SU-DHL-6 (cell line): ENCODE results near the gene FOLR3.
"Not testable (repeated sequence)": the region's sequence is repeated elsewhere in the genome, so short reads cannot be mapped to it uniquely, and the experiment has no call there.

ENCODE experiments used
- H2AFZ ChIP-seq: fragments of 200-600 bp; sonication (generic); 2 replicates; pipeline ENCODE4 v1.6.1; 2014; ENCODE audit warnings: low read depth, mild to moderate bottlenecking, moderate library complexity, mixed read lengths, antibody characterized with exemption, low read length; ENCODE audit not compliant: severe bottlenecking
- H3F3A ChIP-seq: fragments of 200-600 bp; shearing (Covaris generic); 2 replicates; pipeline ENCODE4 v1.6.0; 2016; ENCODE audit warnings: antibody characterized with exemption, mild to moderate bottlenecking; ENCODE audit not compliant: insufficient read depth
- H3K27ac ChIP-seq: fragments of 200-600 bp; sonication (generic); 2 replicates; pipeline ENCODE4 v1.5.1; 2016; ENCODE audit warnings: low read depth, mild to moderate bottlenecking, low read length, moderate library complexity, mixed read lengths
- H3K27me3 ChIP-seq: fragments of 200-600 bp; sonication (generic), shearing (Covaris generic); 2 replicates; pipeline ENCODE4 v1.6.0; 2014; ENCODE audit warnings: mild to moderate bottlenecking, low read length
- H3K36me3 ChIP-seq: fragments of 200-600 bp; sonication (generic); 2 replicates; pipeline ENCODE4 v1.6.1; 2014; ENCODE audit warnings: mild to moderate bottlenecking, low read length, mixed read lengths
- H3K4me2 ChIP-seq: fragments of 300-600, 200-600 bp; shearing (Covaris generic), sonication (generic); 2 replicates; pipeline ENCODE4 v1.6.0; 2014; ENCODE audit warnings: low read length, low read depth, mild to moderate bottlenecking; ENCODE audit not compliant: poor library complexity, severe bottlenecking
- H3K4me3 ChIP-seq: fragments of 200-600 bp; sonication (generic); 2 replicates; pipeline ENCODE4 v1.5.1; 2014; ENCODE audit warnings: antibody characterized with exemption, low read length, mild to moderate bottlenecking, mixed read lengths; ENCODE audit not compliant: insufficient read depth, poor library complexity, severe bottlenecking
- H3K79me2 ChIP-seq: fragments of 200-600 bp; sonication (generic); 2 replicates; pipeline ENCODE4 v1.6.1; 2014; ENCODE audit warnings: mild to moderate bottlenecking, low read length, moderate library complexity; ENCODE audit not compliant: insufficient read depth
- H3K9ac ChIP-seq: fragments of 200-600 bp; sonication (generic); 2 replicates; pipeline ENCODE4 v1.7.0; 2014; ENCODE audit warnings: mild to moderate bottlenecking, low read length
- H3K9me2 ChIP-seq: fragments of 200-600 bp; sonication (generic); replicated peaks from 2 replicates; pipeline ENCODE4 v1.6.1; 2014; ENCODE audit warnings: low read length; ENCODE audit not compliant: insufficient read depth
- H3K9me3 ChIP-seq: fragments of 200-600 bp; sonication (generic); 2 replicates; pipeline ENCODE4 v1.6.1; 2014; ENCODE audit warnings: low read length, mixed read lengths; ENCODE audit not compliant: insufficient read depth
- H4K20me1 ChIP-seq: fragments of 200-600 bp; sonication (generic); 2 replicates; pipeline ENCODE4 v1.6.1; 2014; ENCODE audit warnings: low read depth, mild to moderate bottlenecking, antibody characterized with exemption, low read length, moderate library complexity, mixed read lengths
- EZH2phosphoT487 ChIP-seq: fragments of 200-600 bp; sonication (generic), shearing (Covaris generic); conservative IDR thresholded peaks from 2 replicates; pipeline ENCODE4 v1.6.1; 2018; ENCODE audit warnings: mild to moderate bottlenecking, antibody characterized with exemption, low read length, moderate library complexity, mixed read lengths
- TF ChIP-seq, protein P1 (sequence below): fragments of 200-600 bp; sonication (generic); IDR thresholded peaks from one replicate; pipeline ENCODE4 v1.5.1; 2017; ENCODE audit warnings: antibody characterized with exemption, mild to moderate bottlenecking, low read length, moderate library complexity; ENCODE audit not compliant: insufficient read depth, poor library complexity, severe bottlenecking

The FOLR3 gene

GRCh38 chr11:72146625-72147024, 11.1 kb downstream of the FOLR3 start:
- no peaks in the 10 kb centered on the region for H3K36me3 ChIP-seq
- H3K27ac ChIP-seq, result no peak overlapping the region

GRCh38 chr11:72150882-72151281, 15.4 kb downstream of the FOLR3 start:
- no peaks in the 10 kb centered on the region for H3F3A ChIP-seq
- H3K9ac ChIP-seq, result no peak overlapping the region
- no peaks in the 10 kb centered on the region for H3K27me3 ChIP-seq
- no peaks in the 10 kb centered on the region for H3K36me3 ChIP-seq
- no peaks in the 10 kb centered on the region for H4K20me1 ChIP-seq
- H3K27ac ChIP-seq, result no peak overlapping the region
- H3K4me3 ChIP-seq, result no peak overlapping the region
- H2AFZ ChIP-seq, result no peak overlapping the region
- no peak for TF ChIP-seq EZH2phosphoT487
- TF ChIP-seq, protein P1, sequence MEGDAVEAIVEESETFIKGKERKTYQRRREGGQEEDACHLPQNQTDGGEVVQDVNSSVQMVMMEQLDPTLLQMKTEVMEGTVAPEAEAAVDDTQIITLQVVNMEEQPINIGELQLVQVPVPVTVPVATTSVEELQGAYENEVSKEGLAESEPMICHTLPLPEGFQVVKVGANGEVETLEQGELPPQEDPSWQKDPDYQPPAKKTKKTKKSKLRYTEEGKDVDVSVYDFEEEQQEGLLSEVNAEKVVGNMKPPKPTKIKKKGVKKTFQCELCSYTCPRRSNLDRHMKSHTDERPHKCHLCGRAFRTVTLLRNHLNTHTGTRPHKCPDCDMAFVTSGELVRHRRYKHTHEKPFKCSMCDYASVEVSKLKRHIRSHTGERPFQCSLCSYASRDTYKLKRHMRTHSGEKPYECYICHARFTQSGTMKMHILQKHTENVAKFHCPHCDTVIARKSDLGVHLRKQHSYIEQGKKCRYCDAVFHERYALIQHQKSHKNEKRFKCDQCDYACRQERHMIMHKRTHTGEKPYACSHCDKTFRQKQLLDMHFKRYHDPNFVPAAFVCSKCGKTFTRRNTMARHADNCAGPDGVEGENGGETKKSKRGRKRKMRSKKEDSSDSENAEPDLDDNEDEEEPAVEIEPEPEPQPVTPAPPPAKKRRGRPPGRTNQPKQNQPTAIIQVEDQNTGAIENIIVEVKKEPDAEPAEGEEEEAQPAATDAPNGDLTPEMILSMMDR, result no peak
- no peaks in the 10 kb centered on the region for H3K9me3 ChIP-seq
- H3K4me2 ChIP-seq, result no peak overlapping the region
- H3K79me2 ChIP-seq, result no peaks in the 10 kb centered on the region
- H3K9me2 ChIP-seq, result no peaks in the 10 kb centered on the region

More at GRCh38 chr11:72146625-72147024, 11.1 kb downstream of the FOLR3 start:
- Histone ChIP-seq H3F3A (no peaks in the 10 kb centered on the region), H2AFZ (no peak overlapping the region), H3K4me2 (no peak overlapping the region), H3K9me2 (no peaks in the 10 kb centered on the region), H3K9ac (no peak overlapping the region), H3K27me3 (no peaks in the 10 kb centered on the region), H4K20me1 (no peaks in the 10 kb centered on the region), H3K4me3 (no peak overlapping the region), H3K79me2 (no peaks in the 10 kb centered on the region), H3K9me3 (no peaks in the 10 kb centered on the region)
- TF ChIP-seq, protein P1, result no peak
- no peak for TF ChIP-seq EZH2phosphoT487

- H3K9me3 ChIP-seq, H3K79me2 ChIP-seq, H3K27ac ChIP-seq, H3K9ac ChIP-seq, H4K20me1 ChIP-seq, H3K4me3 ChIP-seq, H3K4me2 ChIP-seq, H3K9me2 ChIP-seq, H3K27me3 ChIP-seq, H3F3A ChIP-seq, H2AFZ ChIP-seq, H3K36me3 ChIP-seq: not testable (repeated sequence)
These were observed 18.3 kb downstream of the FOLR3 start for GRCh38 chr11:72153874-72154273.

DNA sequence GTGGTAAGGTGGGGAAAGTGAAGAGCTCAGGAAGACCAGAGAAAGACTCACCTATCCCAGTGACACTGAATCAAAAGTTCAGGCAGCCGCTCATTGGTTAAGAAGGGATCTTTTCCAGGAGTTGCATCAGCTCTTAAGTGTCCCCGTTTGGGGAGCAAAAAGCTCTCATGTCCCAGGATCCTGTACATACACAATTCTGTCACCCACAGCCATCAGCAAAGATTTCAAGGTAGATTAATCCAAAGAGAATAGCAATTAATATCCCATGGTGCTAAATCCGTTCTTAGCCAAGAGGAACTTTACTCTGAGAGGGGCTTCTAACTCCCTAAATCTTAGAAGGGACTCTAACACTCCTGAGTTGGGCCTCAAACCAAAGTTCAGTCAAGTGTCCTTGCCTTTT, 19.3 kb downstream of the FOLR3 start:
- H2AFZ ChIP-seq, result no peak overlapping the region
- TF ChIP-seq EZH2phosphoT487, result no peak
- TF ChIP-seq, protein P1, result no peak
- no peaks in the 10 kb centered on the region for H3F3A ChIP-seq
- H3K9me3 ChIP-seq, result no peaks in the 10 kb centered on the region
- no peaks in the 10 kb centered on the region for H3K36me3 ChIP-seq
- no peak overlapping the region for H3K4me3 ChIP-seq
- H3K9ac ChIP-seq, result no peak overlapping the region
- no peaks in the 10 kb centered on the region for H4K20me1 ChIP-seq
- H3K79me2 ChIP-seq, result no peaks in the 10 kb centered on the region
- no peaks in the 10 kb centered on the region for H3K27me3 ChIP-seq
- no peak overlapping the region for H3K27ac ChIP-seq
- no peaks in the 10 kb centered on the region for H3K9me2 ChIP-seq
- H3K4me2 ChIP-seq, result no peak overlapping the region
